GM23338 (cell line): ENCODE measurements around the gene ARID1B. TPM values are rescaled to one million over a fixed set of nuclear protein-coding genes. Genes with fewer than 3 reads are reported as not detected.

Source experiments
- CREB1 ChIP-seq: fragments of 250-450 bp; sonication (Bioruptor Pico); IDR thresholded peaks from 2 replicates; pipeline ENCODE4 v1.5.0; 2020; ENCODE audit warnings: low read depth, mild to moderate bottlenecking, moderate library complexity
- EZH2 ChIP-seq: fragments of 200-600 bp; sonication (generic); IDR thresholded peaks from one replicate; pipeline ENCODE4 v1.8.0; 2017; ENCODE audit warnings: antibody characterized with exemption, mild to moderate bottlenecking, low read depth; ENCODE audit not compliant: unreplicated experiment
- EZH2phosphoT487 ChIP-seq: fragments of 200-600 bp; sonication (generic); IDR thresholded peaks from one replicate; pipeline ENCODE4 v1.8.1; 2018; ENCODE audit warnings: antibody characterized with exemption; ENCODE audit not compliant: unreplicated experiment
- JUNB ChIP-seq: IDR thresholded peaks from one replicate; pipeline ENCODE4 v1.6.1; 2016; ENCODE audit warnings: antibody characterized with exemption; ENCODE audit not compliant: unreplicated experiment
- NANOG ChIP-seq: IDR thresholded peaks from 2 replicates; pipeline ENCODE4 v1.6.1; 2016; ENCODE audit warnings: antibody characterized with exemption, borderline replicate concordance
- STAT1 ChIP-seq: IDR thresholded peaks from one replicate; pipeline ENCODE4 v1.6.1; 2016; ENCODE audit warnings: antibody characterized with exemption; ENCODE audit not compliant: unreplicated experiment
- ZNF114 ChIP-seq: fragments of 250-450 bp; sonication (Bioruptor Pico); IDR thresholded peaks from 2 replicates; pipeline ENCODE4 v1.5.0; 2020; ENCODE audit warnings: mild to moderate bottlenecking, moderate library complexity
- polyA plus RNA-seq: library from polyadenylated mRNA; unstranded; fragments of >200 nt; fragmentation: Nextera tagmentation; extraction: Ambion mirVana; gene quantifications from 2 replicates; pipeline ENCODE4 v1.2.1, GENCODE V29; 2016
- total RNA-seq: library from RNA; depleted of rRNA; stranded (reverse); fragments of >200 nt; shearing (Covaris generic); gene quantifications from 2 replicates; pipeline ENCODE4 v1.2.3, GENCODE V29; 2014
- TF ChIP-seq, protein P1 (sequence below): fragments of 250-450 bp; sonication (Bioruptor Pico); IDR thresholded peaks from 2 replicates; pipeline ENCODE4 v1.5.0; 2020; ENCODE audit warnings: mild to moderate bottlenecking, moderate library complexity
- TF ChIP-seq, protein P2 (sequence below): IDR thresholded peaks from 2 replicates; pipeline ENCODE4 v1.6.1; 2016; ENCODE audit warnings: antibody characterized with exemption
- TF ChIP-seq, protein P3 (sequence below), 2 experiments: fragments of 200-600 bp in 1 of 2; sonication (generic) in 1 of 2; conservative IDR thresholded peaks; 2 replicates each; pipeline versions ENCODE4 v1.5.1 to v1.6.1; 2016 to 2017; ENCODE audit warnings: antibody characterized with exemption in 2 of 2, low read depth in 2 of 2, mild to moderate bottlenecking in 2 of 2, moderate library complexity in 1 of 2

ARID1B gene
- total and polyA plus RNA-seq, 2 experiments from 2014 or later, result 59.3 to 72.2 TPM

DNA sequence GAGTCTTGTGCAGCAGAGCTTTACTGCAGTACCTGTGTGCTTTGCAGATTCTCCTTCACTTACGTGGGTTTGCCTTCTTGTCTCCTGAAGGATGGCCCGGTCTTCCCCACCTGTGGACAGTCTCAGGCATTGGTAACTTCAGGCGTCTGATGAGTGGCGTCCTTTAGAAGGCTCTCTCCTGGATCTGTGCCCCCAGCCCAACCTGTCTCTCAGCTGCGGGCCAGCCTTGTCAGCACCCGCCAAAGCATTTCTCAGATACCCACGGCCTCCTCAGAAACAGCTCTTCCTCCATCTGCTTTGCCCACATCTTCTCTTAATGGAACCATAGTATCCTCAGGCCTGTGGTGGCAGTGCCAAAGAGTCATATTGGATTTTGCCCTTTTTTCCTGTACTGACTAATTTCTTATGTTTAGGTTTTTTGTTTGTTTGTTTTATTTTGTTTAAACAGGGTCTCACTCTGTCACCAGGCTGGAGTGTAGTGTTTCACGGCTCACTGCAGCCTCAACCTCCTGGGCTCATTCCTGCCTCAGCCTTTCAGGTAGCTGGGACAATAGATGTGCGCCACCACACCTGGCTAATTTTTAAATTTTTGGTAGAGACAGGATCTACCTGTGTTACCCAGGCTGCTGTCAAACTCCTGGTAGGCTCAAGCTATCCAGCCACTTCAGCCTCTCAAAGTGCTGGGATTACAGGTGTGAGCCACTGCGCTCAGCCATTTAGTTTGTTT, 96.6 kb downstream of the ARID1B start (continued):
- TF ChIP-seq, protein P1, sequence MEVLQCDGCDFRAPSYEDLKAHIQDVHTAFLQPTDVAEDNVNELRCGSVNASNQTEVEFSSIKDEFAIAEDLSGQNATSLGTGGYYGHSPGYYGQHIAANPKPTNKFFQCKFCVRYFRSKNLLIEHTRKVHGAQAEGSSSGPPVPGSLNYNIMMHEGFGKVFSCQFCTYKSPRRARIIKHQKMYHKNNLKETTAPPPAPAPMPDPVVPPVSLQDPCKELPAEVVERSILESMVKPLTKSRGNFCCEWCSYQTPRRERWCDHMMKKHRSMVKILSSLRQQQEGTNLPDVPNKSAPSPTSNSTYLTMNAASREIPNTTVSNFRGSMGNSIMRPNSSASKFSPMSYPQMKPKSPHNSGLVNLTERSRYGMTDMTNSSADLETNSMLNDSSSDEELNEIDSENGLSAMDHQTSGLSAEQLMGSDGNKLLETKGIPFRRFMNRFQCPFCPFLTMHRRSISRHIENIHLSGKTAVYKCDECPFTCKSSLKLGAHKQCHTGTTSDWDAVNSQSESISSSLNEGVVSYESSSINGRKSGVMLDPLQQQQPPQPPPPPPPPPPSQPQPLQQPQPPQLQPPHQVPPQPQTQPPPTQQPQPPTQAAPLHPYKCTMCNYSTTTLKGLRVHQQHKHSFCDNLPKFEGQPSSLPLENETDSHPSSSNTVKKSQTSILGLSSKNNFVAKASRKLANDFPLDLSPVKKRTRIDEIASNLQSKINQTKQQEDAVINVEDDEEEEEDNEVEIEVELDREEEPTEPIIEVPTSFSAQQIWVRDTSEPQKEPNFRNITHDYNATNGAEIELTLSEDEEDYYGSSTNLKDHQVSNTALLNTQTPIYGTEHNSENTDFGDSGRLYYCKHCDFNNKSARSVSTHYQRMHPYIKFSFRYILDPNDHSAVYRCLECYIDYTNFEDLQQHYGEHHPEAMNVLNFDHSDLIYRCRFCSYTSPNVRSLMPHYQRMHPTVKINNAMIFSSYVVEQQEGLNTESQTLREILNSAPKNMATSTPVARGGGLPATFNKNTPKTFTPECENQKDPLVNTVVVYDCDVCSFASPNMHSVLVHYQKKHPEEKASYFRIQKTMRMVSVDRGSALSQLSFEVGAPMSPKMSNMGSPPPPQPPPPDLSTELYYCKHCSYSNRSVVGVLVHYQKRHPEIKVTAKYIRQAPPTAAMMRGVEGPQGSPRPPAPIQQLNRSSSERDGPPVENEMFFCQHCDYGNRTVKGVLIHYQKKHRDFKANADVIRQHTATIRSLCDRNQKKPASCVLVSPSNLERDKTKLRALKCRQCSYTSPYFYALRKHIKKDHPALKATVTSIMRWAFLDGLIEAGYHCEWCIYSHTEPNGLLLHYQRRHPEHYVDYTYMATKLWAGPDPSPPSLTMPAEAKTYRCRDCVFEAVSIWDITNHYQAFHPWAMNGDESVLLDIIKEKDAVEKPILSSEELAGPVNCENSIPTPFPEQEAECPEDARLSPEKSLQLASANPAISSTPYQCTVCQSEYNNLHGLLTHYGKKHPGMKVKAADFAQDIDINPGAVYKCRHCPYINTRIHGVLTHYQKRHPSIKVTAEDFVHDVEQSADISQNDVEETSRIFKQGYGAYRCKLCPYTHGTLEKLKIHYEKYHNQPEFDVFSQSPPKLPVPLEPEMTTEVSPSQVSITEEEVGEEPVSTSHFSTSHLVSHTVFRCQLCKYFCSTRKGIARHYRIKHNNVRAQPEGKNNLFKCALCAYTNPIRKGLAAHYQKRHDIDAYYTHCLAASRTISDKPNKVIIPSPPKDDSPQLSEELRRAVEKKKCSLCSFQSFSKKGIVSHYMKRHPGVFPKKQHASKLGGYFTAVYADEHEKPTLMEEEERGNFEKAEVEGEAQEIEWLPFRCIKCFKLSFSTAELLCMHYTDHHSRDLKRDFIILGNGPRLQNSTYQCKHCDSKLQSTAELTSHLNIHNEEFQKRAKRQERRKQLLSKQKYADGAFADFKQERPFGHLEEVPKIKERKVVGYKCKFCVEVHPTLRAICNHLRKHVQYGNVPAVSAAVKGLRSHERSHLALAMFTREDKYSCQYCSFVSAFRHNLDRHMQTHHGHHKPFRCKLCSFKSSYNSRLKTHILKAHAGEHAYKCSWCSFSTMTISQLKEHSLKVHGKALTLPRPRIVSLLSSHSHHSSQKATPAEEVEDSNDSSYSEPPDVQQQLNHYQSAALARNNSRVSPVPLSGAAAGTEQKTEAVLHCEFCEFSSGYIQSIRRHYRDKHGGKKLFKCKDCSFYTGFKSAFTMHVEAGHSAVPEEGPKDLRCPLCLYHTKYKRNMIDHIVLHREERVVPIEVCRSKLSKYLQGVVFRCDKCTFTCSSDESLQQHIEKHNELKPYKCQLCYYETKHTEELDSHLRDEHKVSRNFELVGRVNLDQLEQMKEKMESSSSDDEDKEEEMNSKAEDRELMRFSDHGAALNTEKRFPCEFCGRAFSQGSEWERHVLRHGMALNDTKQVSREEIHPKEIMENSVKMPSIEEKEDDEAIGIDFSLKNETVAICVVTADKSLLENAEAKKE, result no peak
- no peak for TF ChIP-seq NANOG
- TF ChIP-seq STAT1, result no peak
- TF ChIP-seq CREB1 (CRISPR knock-in tag), result no peak
- TF ChIP-seq, protein P2, sequence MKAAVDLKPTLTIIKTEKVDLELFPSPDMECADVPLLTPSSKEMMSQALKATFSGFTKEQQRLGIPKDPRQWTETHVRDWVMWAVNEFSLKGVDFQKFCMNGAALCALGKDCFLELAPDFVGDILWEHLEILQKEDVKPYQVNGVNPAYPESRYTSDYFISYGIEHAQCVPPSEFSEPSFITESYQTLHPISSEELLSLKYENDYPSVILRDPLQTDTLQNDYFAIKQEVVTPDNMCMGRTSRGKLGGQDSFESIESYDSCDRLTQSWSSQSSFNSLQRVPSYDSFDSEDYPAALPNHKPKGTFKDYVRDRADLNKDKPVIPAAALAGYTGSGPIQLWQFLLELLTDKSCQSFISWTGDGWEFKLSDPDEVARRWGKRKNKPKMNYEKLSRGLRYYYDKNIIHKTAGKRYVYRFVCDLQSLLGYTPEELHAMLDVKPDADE, result no peak
- TF ChIP-seq EZH2, result no peak
- no peak for TF ChIP-seq JUNB
- TF ChIP-seq ZNF114 (CRISPR knock-in tag), result no peak
- TF ChIP-seq EZH2phosphoT487, result no peak
- TF ChIP-seq, protein P3, sequence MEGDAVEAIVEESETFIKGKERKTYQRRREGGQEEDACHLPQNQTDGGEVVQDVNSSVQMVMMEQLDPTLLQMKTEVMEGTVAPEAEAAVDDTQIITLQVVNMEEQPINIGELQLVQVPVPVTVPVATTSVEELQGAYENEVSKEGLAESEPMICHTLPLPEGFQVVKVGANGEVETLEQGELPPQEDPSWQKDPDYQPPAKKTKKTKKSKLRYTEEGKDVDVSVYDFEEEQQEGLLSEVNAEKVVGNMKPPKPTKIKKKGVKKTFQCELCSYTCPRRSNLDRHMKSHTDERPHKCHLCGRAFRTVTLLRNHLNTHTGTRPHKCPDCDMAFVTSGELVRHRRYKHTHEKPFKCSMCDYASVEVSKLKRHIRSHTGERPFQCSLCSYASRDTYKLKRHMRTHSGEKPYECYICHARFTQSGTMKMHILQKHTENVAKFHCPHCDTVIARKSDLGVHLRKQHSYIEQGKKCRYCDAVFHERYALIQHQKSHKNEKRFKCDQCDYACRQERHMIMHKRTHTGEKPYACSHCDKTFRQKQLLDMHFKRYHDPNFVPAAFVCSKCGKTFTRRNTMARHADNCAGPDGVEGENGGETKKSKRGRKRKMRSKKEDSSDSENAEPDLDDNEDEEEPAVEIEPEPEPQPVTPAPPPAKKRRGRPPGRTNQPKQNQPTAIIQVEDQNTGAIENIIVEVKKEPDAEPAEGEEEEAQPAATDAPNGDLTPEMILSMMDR (conservative IDR thresholded peaks at IDR 0.05; ENCODE audit: low read depth in 2 of 2), result no peak
